GM12878 (cell line): ENCODE data around the gene RRP15. TPM values are rescaled to one million over a fixed set of nuclear protein-coding genes. Genes with fewer than 3 reads are reported as not detected.
A peak's percentile ranks its signal among the peaks of the same experiment; 100 is the strongest.

ENCODE experiments used
- ATAC-seq: fragments of 200-7000 bp; cut with Tn5 transposase; 3 replicates; pipeline ENCODE4 v1.9.1; 2020; ENCODE audit warnings: mild to moderate bottlenecking, moderate library complexity
- BruUV-seq: library from RNA; stranded (reverse); fragments of 400-500 nt; replicated peaks from 2 replicates; lab custom pipeline; 2021; lab: Mats Ljungman, UMichigan
- CTCF ChIA-PET: fragments of 300-600 bp; sonication (Branson Sonifier 250); formaldehyde crosslinking; extraction: SDS; loops from one replicate; lab custom pipeline; 2021; ENCODE audit warnings: inconsistent platforms; lab: Yijun Ruan, JAX
- POLR2A ChIA-PET: fragments of 350-600 bp; formaldehyde crosslinking; extraction: SDS; loops from one replicate; lab custom pipeline; 2021; ENCODE audit warnings: inconsistent platforms; lab: Charles Lee
- RAD21 ChIA-PET: fragments of 300-600 bp; sonication (Branson Sonifier 250); formaldehyde crosslinking; loops from one replicate; lab custom pipeline; 2023; ENCODE audit warnings: antibody characterized with exemption; ENCODE audit not compliant: unreplicated experiment; lab: Charles Lee
- SMC1A ChIA-PET: fragments of 300-600 bp; sonication (Branson Sonifier 250); formaldehyde crosslinking; loops from one replicate; lab custom pipeline; 2023; ENCODE audit not compliant: unreplicated experiment, uncharacterized antibody; lab: Charles Lee
- DNase-seq: peaks from one replicate; pipeline ENCODE4 v3.0.0-alpha.2; 2011; ENCODE audit warnings: low read depth, low spot score
- FAIRE-seq: peaks from 3 replicates; lab custom pipeline; 2011; peaks lifted over from hg19 to GRCh38; lab: Jason Lieb, UNC
- H2AFZ ChIP-seq: 2 replicates; pipeline ENCODE4 v1.6.0; 2011; ENCODE audit warnings: low read depth, low read length, control low read depth; ENCODE audit not compliant: control insufficient read depth
- H3K27ac ChIP-seq: 2 replicates; pipeline ENCODE4 v1.5.1; 2011; ENCODE audit warnings: control low read depth; ENCODE audit not compliant: control insufficient read depth, insufficient read depth
- H3K27me3 ChIP-seq, 2 experiments: replicated peaks in 1 of 2; 2 replicates each; pipeline versions ENCODE4 v1.6.0 to v1.6.1; 2011; ENCODE audit warnings: low read length in 1 of 2; ENCODE audit not compliant: control insufficient read depth in 2 of 2, insufficient read depth in 2 of 2
- H3K36me3 ChIP-seq, 2 experiments: 2 replicates each; pipeline ENCODE4 v1.5.1; 2011; ENCODE audit warnings: low read length in 1 of 2; ENCODE audit not compliant: control insufficient read depth in 2 of 2, insufficient read depth in 2 of 2
- H3K4me1 ChIP-seq: 2 replicates; pipeline ENCODE4 v1.6.1; 2011; ENCODE audit warnings: mild to moderate bottlenecking, low read length, moderate library complexity, mixed read lengths; ENCODE audit not compliant: control insufficient read depth, insufficient read depth
- H3K4me2 ChIP-seq: 2 replicates; pipeline ENCODE4 v1.6.0; 2011; ENCODE audit warnings: control low read depth; ENCODE audit not compliant: control insufficient read depth, insufficient read depth
- H3K4me3 ChIP-seq: fragments of 200-600 bp; sonication (generic); 2 replicates; pipeline ENCODE4 v1.5.1; 2016
- H3K79me2 ChIP-seq: 2 replicates; pipeline ENCODE4 v1.6.0; 2011; ENCODE audit warnings: low read length; ENCODE audit not compliant: control insufficient read depth, insufficient read depth
- H3K9ac ChIP-seq: 2 replicates; pipeline ENCODE4 v1.8.0; 2011; ENCODE audit warnings: low read length, control low read depth, mixed read lengths; ENCODE audit not compliant: control insufficient read depth, insufficient read depth
- H3K9me3 ChIP-seq: replicated peaks from 3 replicates; pipeline ENCODE4 v1.5.1; 2011; ENCODE audit warnings: mild to moderate bottlenecking, low read length; ENCODE audit not compliant: control insufficient read depth, insufficient read depth
- H4K20me1 ChIP-seq: 2 replicates; pipeline ENCODE4 v1.6.0; 2011; ENCODE audit not compliant: control insufficient read depth, insufficient read depth
- CREM ChIP-seq: IDR thresholded peaks from 2 replicates; pipeline ENCODE4 v1.6.1; 2014; ENCODE audit warnings: antibody characterized with exemption, low read depth
- POLR2AphosphoS5 ChIP-seq: IDR thresholded peaks from 2 replicates; pipeline ENCODE4 v1.6.1; 2011; ENCODE audit warnings: mild to moderate bottlenecking, low read length, inconsistent platforms
- WGBS: methylation state at CpG from one replicate; pipeline ENCODE4 v1.1.6; 2016; ENCODE audit warnings: low lambda C conversion rate; ENCODE audit not compliant: insufficient replicate concordance, insufficient coverage; ENCODE audit errors: missing lambda C conversion rate; 5-methylcytosine and 5-hydroxymethylcytosine counted together
- in situ Hi-C: fragments of 300-500 bp; cut with MboI; formaldehyde crosslinking; loops from 9 replicates; pipeline ENCODE4 v1.14.3; 2018; ENCODE audit warnings: mixed read lengths
- intact Hi-C: fragments of 100-400 bp; cut with micrococcal nuclease; formaldehyde crosslinking; loops from one replicate; pipeline ENCODE4 v1.14.2; 2022; ENCODE audit not compliant: unreplicated experiment
- polyA plus RNA-seq, 11 experiments: library from polyadenylated mRNA; depleted of rRNA in 4 of 11; unstranded in 6 of 11; stranded (reverse) in 5 of 11; fragments of >200 nt; fragmentation: Nextera tagmentation in 4 of 11; fragmentation: Illumina TruSeq in 1 of 11; extraction: Ambion mirVana in 4 of 11; extraction: Trizol in 1 of 11; gene quantifications; 1 replicate in 1 of 11; 2 replicates in 10 of 11; pipeline versions ENCODE4 v1.2.1 to v1.2.3, GENCODE V29; 2011 to 2016; ENCODE audit warnings: inconsistent platforms in 2 of 11, missing spikeins in 2 of 11, low read depth in 1 of 11
- total RNA-seq, 4 experiments: library from RNA; depleted of rRNA in 3 of 4; stranded (reverse); fragments of >200 nt in 3 of 4; fragmentation: Illumina TruSeq in 1 of 4; extraction: Trizol in 1 of 4; gene quantifications; 2 replicates each; pipeline versions ENCODE4 v1.2.1 to v1.2.3, GENCODE V29; 2013 to 2021
- TF ChIP-seq, protein P1 (sequence below): IDR thresholded peaks from 2 replicates; pipeline ENCODE4 v1.6.1; 2011; ENCODE audit warnings: borderline replicate concordance, low read depth, mild to moderate bottlenecking, moderate library complexity, mixed read lengths, low read length; ENCODE audit not compliant: insufficient read depth; ENCODE audit errors: extremely low read length

Gene RRP15
- total and polyA plus RNA-seq, 10 of the 15 experiments (the other 5 are each of a cell fraction or from before 2014, with no cell fraction given): 5.6 to 37.8 (median 19.1) TPM

DNA sequence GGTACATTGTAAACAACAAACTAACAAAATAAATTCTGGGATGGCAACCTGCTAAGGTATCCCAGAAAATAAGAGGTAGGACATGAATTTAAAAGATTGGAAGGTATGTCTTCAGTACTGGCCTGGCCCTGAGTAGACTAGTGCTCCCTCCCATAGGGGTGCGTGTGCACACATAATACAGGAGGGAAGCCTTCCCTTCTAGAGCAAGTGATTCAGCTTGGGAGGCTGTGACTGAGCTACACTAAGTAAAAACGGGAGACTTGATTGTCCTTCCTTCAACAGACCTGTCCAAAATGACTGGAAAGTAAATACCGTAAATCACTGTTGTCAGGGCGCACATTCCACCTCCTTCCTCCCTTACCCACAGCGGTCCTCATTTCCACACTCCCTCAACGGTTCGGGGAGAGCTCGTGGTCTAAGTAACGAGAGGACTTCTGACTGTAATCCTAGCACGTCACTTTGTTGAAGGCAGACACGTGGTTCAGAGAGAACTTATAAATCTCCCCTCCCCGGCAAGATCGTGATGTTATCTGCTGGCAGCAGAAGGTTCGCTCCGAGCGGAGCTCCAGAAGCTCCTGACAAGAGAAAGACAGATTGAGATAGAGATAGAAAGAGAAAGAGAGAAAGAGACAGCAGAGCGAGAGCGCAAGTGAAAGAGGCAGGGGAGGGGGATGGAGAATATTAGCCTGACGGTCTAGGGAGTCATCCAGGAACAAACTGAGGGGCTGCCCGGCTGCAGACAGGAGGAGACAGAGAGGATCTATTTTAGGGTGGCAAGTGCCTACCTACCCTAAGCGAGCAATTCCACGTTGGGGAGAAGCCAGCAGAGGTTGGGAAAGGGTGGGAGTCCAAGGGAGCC, 60.0 kb downstream of the RRP15 start, which contains the start of gene TGFB2:
TGFB2 (plus strand) TSS at position 523 of the 859 bp plus-strand sequence. CDS start 1,366 bp downstream, outside the sequence.
- in situ Hi-C loops: loop anchor here (10.0 kb wide), 2 partner anchors 1220 to 1470 kb away; no protein-coding TSS in a partner anchor
- BruUV-seq: no TSS peak
- peak within 1 kb of the TSS; percentile 67 for H3K4me3 ChIP-seq
- H3K4me2 ChIP-seq: peak within 1 kb of the TSS; percentile 98
- H3K27me3 ChIP-seq: peaks cover 3 to 21% of the 10 kb centered on the region in 2 experiments
- peak; percentile 49 for ATAC-seq
- H3K27ac ChIP-seq: no peak within 1 kb of the TSS
- H2AFZ ChIP-seq: peak within 1 kb of the TSS; percentile 68
- H3K36me3 ChIP-seq: no peaks in the 10 kb centered on the region
- no peak for FAIRE-seq
- H3K79me2 ChIP-seq: no peaks in the 10 kb centered on the region
- no peaks in the 10 kb centered on the region for H4K20me1 ChIP-seq
- SMC1A ChIA-PET: interaction anchor here (0.8 kb wide), 1 partner anchor 10 kb away, joined by 3 read pairs; no protein-coding TSS in a partner anchor
- DNase-seq: no peak
- POLR2A ChIA-PET: no interaction called here
- H3K9me3 ChIP-seq: no peaks in the 10 kb centered on the region
- TF ChIP-seq CREM: 0 out of 2 replicates have a peak, but pooled peaks have one; percentile 0
- no peak for TF ChIP-seq POLR2AphosphoS5
- TF ChIP-seq, protein P1, sequence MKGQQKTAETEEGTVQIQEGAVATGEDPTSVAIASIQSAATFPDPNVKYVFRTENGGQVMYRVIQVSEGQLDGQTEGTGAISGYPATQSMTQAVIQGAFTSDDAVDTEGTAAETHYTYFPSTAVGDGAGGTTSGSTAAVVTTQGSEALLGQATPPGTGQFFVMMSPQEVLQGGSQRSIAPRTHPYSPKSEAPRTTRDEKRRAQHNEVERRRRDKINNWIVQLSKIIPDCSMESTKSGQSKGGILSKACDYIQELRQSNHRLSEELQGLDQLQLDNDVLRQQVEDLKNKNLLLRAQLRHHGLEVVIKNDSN: no peak
- intact Hi-C loops: loop anchor here (5.0 kb wide), 1 partner anchor 1222 kb away; no protein-coding TSS in a partner anchor
- 13% methylated on average over 21 of the region's 22 CpGs for WGBS
- peaks cover 4% of the 10 kb centered on the region for H3K4me1 ChIP-seq
- RAD21 ChIA-PET: no interaction called here
- CTCF ChIA-PET: no interaction called here
- peak within 1 kb of the TSS; percentile 48 for H3K9ac ChIP-seq
